SU-DHL-6 (cell line): ENCODE results near the gene METTL17.

Experiments
- H2AFZ ChIP-seq: fragments of 200-600 bp; sonication (generic); 2 replicates; pipeline ENCODE4 v1.6.1; 2014; ENCODE audit warnings: low read depth, mild to moderate bottlenecking, moderate library complexity, mixed read lengths, antibody characterized with exemption, low read length; ENCODE audit not compliant: severe bottlenecking
- H3F3A ChIP-seq: fragments of 200-600 bp; shearing (Covaris generic); 2 replicates; pipeline ENCODE4 v1.6.0; 2016; ENCODE audit warnings: antibody characterized with exemption, mild to moderate bottlenecking; ENCODE audit not compliant: insufficient read depth
- H3K27ac ChIP-seq: fragments of 200-600 bp; sonication (generic); 2 replicates; pipeline ENCODE4 v1.5.1; 2016; ENCODE audit warnings: low read depth, mild to moderate bottlenecking, low read length, moderate library complexity, mixed read lengths
- H3K27me3 ChIP-seq: fragments of 200-600 bp; sonication (generic), shearing (Covaris generic); 2 replicates; pipeline ENCODE4 v1.6.0; 2014; ENCODE audit warnings: mild to moderate bottlenecking, low read length
- H3K36me3 ChIP-seq: fragments of 200-600 bp; sonication (generic); 2 replicates; pipeline ENCODE4 v1.6.1; 2014; ENCODE audit warnings: mild to moderate bottlenecking, low read length, mixed read lengths
- H3K4me2 ChIP-seq: fragments of 300-600, 200-600 bp; shearing (Covaris generic), sonication (generic); 2 replicates; pipeline ENCODE4 v1.6.0; 2014; ENCODE audit warnings: low read length, low read depth, mild to moderate bottlenecking; ENCODE audit not compliant: poor library complexity, severe bottlenecking
- H3K4me3 ChIP-seq: fragments of 200-600 bp; sonication (generic); 2 replicates; pipeline ENCODE4 v1.5.1; 2014; ENCODE audit warnings: antibody characterized with exemption, low read length, mild to moderate bottlenecking, mixed read lengths; ENCODE audit not compliant: insufficient read depth, poor library complexity, severe bottlenecking
- H3K79me2 ChIP-seq: fragments of 200-600 bp; sonication (generic); 2 replicates; pipeline ENCODE4 v1.6.1; 2014; ENCODE audit warnings: mild to moderate bottlenecking, low read length, moderate library complexity; ENCODE audit not compliant: insufficient read depth
- H3K9ac ChIP-seq: fragments of 200-600 bp; sonication (generic); 2 replicates; pipeline ENCODE4 v1.7.0; 2014; ENCODE audit warnings: mild to moderate bottlenecking, low read length
- H3K9me2 ChIP-seq: fragments of 200-600 bp; sonication (generic); replicated peaks from 2 replicates; pipeline ENCODE4 v1.6.1; 2014; ENCODE audit warnings: low read length; ENCODE audit not compliant: insufficient read depth
- H3K9me3 ChIP-seq: fragments of 200-600 bp; sonication (generic); 2 replicates; pipeline ENCODE4 v1.6.1; 2014; ENCODE audit warnings: low read length, mixed read lengths; ENCODE audit not compliant: insufficient read depth
- H4K20me1 ChIP-seq: fragments of 200-600 bp; sonication (generic); 2 replicates; pipeline ENCODE4 v1.6.1; 2014; ENCODE audit warnings: low read depth, mild to moderate bottlenecking, antibody characterized with exemption, low read length, moderate library complexity, mixed read lengths
- EZH2phosphoT487 ChIP-seq: fragments of 200-600 bp; sonication (generic), shearing (Covaris generic); conservative IDR thresholded peaks from 2 replicates; pipeline ENCODE4 v1.6.1; 2018; ENCODE audit warnings: mild to moderate bottlenecking, antibody characterized with exemption, low read length, moderate library complexity, mixed read lengths
- TF ChIP-seq, protein P1 (sequence below): fragments of 200-600 bp; sonication (generic); IDR thresholded peaks from one replicate; pipeline ENCODE4 v1.5.1; 2017; ENCODE audit warnings: antibody characterized with exemption, mild to moderate bottlenecking, low read length, moderate library complexity; ENCODE audit not compliant: insufficient read depth, poor library complexity, severe bottlenecking

Gene METTL17

DNA sequence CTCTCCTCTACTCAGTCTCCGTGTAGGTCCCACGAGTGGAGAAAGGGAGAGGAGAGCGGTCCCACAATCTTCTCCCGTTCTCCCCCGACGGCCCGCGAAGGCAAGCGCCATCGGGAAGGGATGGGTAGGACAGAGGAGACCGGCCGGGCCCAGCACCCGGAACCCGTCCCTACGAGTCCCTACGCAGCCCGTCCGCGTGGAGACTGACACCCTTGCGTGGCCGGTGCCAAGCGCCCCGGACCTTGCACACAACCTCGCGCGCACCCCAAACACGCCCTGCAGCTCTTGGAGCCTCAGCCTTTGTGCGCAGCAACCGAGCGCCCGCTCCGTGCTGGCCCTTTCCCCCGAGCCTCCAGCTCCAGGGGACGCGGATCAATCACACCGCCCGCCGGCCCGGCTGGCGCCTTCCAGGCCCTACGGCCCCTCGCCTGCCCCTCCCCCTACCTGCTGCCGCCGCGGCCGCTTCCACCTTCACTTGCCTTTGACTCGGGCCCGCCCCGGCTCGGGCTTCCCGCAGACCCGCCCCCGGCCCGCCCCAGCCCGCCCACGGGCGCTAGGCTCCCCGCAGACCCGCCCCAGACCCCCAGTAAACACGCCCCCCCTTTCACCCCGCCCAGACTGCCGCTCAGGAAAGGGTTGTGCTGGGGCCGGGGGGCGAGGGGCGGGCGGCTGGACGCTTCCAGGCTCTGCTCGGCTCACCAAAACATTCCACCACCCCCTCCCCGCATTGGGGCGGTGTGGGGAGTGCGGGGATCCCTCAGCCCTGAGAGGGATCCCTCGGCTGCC is 35.0 kb downstream of the METTL17 start, which contains the start of gene NDRG2:
TSS of gene NDRG2 (minus strand) at position 477 of the 786 bp plus-strand sequence. CDS start 1,746 bp downstream, outside the sequence.
- Histone ChIP-seq H3K27ac (no peak within 1 kb of the TSS), H3K36me3 (no peaks in the 10 kb centered on the region), H3K4me2 (no peak within 1 kb of the TSS), H3F3A (no peaks in the 10 kb centered on the region), H3K79me2 (no peaks in the 10 kb centered on the region), H3K9me3 (no peaks in the 10 kb centered on the region), H4K20me1 (no peaks in the 10 kb centered on the region), H3K4me3 (no peak within 1 kb of the TSS), H3K27me3 (no peaks in the 10 kb centered on the region), H2AFZ (no peak within 1 kb of the TSS), H3K9ac (no peak within 1 kb of the TSS), H3K9me2 (no peaks in the 10 kb centered on the region)
- TF ChIP-seq EZH2phosphoT487, result no peak
- TF ChIP-seq, protein P1, sequence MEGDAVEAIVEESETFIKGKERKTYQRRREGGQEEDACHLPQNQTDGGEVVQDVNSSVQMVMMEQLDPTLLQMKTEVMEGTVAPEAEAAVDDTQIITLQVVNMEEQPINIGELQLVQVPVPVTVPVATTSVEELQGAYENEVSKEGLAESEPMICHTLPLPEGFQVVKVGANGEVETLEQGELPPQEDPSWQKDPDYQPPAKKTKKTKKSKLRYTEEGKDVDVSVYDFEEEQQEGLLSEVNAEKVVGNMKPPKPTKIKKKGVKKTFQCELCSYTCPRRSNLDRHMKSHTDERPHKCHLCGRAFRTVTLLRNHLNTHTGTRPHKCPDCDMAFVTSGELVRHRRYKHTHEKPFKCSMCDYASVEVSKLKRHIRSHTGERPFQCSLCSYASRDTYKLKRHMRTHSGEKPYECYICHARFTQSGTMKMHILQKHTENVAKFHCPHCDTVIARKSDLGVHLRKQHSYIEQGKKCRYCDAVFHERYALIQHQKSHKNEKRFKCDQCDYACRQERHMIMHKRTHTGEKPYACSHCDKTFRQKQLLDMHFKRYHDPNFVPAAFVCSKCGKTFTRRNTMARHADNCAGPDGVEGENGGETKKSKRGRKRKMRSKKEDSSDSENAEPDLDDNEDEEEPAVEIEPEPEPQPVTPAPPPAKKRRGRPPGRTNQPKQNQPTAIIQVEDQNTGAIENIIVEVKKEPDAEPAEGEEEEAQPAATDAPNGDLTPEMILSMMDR, result no peak

DNA sequence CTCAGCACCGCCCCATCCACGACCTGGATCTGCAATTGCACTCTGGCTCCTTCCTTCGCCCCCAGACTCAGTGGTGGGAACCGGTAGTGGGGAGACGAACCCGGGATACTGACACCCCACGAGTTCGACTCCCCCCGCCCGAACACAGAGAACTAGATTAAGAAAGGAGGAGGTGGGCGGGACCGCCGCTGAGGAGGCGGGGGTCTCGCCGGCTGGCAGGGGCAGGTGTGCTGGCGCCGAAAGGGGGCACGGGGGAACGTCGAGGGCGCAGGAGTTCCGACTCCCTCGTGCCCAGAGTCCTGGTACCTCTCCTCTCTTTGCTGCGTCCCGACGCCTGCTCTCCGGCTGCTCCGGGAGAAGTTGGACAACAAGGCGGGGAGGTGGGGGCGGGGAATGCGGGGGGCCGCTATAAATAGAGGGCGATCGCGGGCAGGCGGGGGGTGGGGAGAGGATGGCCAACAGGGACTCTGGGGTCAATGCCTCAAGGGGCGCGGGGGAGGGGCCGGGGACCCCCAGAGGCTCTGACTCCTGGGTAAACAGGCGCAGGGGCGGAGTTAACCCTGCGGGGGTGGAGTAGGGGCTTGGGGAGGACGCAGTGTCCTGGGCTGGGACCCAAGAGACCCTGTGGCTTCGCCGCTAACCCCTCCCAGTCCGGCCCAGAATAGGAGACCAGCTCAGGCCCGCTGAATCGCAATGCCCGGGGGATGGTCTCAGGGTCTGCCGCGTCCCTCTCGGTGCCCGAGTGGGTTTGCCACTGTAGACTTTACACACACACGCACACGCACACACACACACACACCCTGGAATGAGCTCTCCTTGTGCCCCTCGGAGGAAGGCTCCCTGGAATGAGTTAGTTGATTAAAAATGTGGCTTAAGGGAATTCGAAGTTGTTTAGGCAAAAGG is 35.8 kb downstream of the METTL17 start:
- Histone ChIP-seq H3K27ac (no peak overlapping the region), H3K27me3 (no peaks in the 10 kb centered on the region), H3F3A (no peaks in the 10 kb centered on the region), H3K9me3 (no peaks in the 10 kb centered on the region), H3K4me3 (no peak overlapping the region), H2AFZ (no peak overlapping the region), H4K20me1 (no peaks in the 10 kb centered on the region), H3K36me3 (no peaks in the 10 kb centered on the region), H3K9ac (no peak overlapping the region), H3K4me2 (no peak overlapping the region), H3K9me2 (no peaks in the 10 kb centered on the region), H3K79me2 (no peaks in the 10 kb centered on the region)
- TF ChIP-seq EZH2phosphoT487, result no peak
- TF ChIP-seq, protein P1, result no peak

DNA sequence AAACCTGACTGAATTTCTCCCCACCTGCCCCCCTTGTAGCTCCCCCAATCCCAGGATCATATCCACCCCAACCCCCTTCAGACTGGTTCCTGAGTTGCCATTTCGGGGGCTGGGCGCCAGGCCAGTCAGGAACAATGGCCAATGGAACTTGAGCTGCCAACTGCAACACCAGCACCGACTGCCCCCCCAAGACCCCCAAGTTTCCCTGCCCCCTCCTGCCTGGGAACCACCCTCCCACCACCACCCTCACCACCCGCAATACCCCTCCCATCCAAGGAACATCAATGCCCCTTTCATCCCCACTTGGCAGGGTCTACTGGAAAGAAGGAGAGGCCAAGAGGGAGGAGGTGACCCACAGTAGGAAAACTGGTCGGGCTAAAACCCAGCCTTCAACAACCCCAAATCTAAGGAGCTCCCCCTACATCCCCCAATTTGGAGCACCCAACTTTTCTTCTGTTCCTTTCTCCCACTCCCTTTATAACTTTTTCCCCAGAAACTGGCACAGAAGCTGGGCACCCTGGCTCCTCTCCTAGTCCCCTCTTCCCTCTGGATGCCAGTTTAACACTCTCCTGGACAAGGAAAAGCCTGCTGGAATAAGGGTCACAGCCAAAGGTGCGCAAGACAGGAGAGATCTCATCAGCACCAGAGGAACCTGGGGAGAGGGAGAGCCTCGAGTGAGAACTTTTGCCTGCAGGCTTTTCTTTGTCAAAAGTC is 36.7 kb downstream of the METTL17 start:
- H3K27me3 ChIP-seq, result no peaks in the 10 kb centered on the region
- no peak overlapping the region for H3K27ac ChIP-seq
- no peak overlapping the region for H2AFZ ChIP-seq
- no peaks in the 10 kb centered on the region for H3K79me2 ChIP-seq
- H3K9me2 ChIP-seq, result no peaks in the 10 kb centered on the region
- H3K9ac ChIP-seq, result no peak overlapping the region
- TF ChIP-seq EZH2phosphoT487, result no peak
- TF ChIP-seq, protein P1, result no peak
- no peak overlapping the region for H3K4me2 ChIP-seq
- H3K9me3 ChIP-seq, result no peaks in the 10 kb centered on the region
- no peaks in the 10 kb centered on the region for H4K20me1 ChIP-seq
- no peaks in the 10 kb centered on the region for H3F3A ChIP-seq
- no peak overlapping the region for H3K4me3 ChIP-seq
- no peaks in the 10 kb centered on the region for H3K36me3 ChIP-seq
